GM12801 (cell line): ENCODE results near the gene RPUSD1.

Source experiments
- CTCF ChIP-seq: IDR thresholded peaks from one replicate; pipeline ENCODE4 v1.5.1; 2011; ENCODE audit warnings: control low read depth; ENCODE audit not compliant: insufficient read length; ENCODE audit errors: extremely low read depth

Gene RPUSD1

GRCh38 chr16:817001-817906 lies 29.1 kb upstream of the RPUSD1 start:
- TF ChIP-seq CTCF = no peak

DNA sequence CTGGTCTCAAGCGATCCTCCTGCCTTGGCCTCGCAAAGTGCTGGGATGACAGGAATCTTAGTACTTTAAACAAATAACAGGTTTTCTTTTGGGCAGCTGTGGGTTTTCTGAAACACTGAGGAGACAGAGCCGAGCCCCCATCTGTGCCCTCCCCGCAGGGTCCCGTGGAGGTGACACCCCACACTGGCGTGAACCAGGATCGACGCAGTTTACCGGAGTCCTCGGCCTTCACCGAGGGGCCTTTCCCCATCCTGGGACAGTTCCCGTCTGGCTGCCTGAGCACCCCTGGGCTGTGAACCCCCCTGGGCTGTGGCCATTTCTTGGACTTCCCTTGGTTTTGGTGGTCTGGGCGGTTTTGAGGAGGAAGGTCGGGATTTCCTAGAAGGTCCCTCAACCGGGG lies 27.7 kb upstream of the RPUSD1 start:
- TF ChIP-seq CTCF = no peak

DNA sequence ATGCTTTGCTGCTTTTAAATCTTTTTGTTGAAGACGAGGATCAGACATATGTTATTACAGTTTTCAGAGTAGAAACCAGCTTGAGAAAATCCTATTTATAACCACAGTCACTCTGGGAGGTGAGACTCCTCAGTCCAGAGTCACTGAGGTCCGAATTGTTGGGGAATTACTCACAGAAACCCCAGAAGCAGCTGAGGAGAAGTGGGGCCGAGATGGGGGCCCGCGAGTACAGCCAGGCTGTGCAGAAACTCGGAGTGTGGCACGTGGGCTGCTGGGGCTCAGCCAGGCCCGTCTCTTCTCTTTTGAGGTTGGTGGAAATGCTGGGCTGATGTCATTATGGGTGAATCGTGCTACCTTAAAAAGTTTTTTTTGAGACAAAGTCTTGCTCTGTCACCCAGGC lies 26.8 kb upstream of the RPUSD1 start:
- TF ChIP-seq CTCF = no peak

GRCh38 chr16:813916-814412 lies 25.8 kb upstream of the RPUSD1 start:
- TF ChIP-seq CTCF = no peak

GRCh38 chr16:813204-813915 lies 25.2 kb upstream of the RPUSD1 start:
- TF ChIP-seq CTCF = no peak

DNA sequence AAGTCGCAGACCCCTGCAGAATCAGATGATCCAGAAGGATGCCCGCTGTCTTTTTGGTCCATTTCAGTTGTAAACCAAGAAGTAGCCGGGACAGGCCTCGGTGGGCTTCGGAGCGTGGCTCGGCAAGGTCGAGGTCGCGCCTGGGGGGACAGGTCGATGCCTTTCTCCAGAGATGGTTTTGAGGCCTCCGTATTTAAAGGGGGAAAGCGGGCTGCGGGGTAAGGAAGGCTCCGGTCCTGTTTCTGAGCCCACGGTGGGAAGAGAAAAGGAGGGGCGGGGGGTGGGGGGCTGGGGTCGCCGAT lies 19.9 kb upstream of the RPUSD1 start:
- no peak for TF ChIP-seq CTCF

DNA sequence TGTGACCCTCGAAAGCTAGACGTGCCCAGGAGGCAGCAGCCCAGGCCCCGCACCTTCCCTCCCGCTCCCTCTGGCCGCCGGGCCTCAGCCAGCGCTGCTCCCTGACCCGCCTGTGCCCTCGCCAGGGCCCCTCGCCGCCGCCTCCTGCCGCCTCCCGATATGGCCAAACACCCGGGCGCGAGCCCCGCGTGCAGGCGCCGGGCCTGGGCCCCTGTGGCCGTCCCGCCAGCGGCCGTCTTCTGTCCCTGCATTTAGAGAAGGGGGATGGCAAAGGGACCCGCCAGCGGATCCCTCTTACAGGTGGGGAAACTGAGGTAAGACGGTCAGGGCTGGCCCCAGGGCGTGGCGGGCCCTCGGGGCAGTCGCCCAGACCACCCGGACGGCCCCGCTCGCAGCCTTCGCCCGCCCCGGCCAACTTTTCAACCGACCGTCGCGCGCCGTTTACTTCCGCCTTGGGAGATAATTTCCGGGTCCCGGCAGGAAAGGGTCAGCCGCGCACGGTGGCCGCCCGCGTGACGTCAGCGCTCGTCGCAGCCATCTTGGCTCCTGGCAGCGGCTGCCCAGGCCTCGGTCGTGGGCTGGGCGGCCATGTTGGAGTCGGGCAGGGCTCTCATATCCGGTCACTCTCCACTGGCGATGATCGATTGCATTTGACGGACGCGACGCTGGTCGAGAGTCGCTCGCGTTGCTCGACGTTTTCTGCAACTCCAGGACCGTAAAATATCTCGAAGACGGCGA lies 19.3 kb upstream of the RPUSD1 start:
- TF ChIP-seq CTCF = no peak
